Brain microvascular endothelial cell (primary cell): Measurements from ENCODE around the gene SFTPB.

Source experiments
- DNase-seq: peaks from one replicate; pipeline ENCODE4 v3.0.0-alpha.2; 2020
- H3K27ac ChIP-seq: fragments of 250-450 bp; sonication (Bioruptor Pico); 2 replicates; pipeline ENCODE4 v1.5.1; 2020; ENCODE audit warnings: mild to moderate bottlenecking, moderate library complexity
- H3K27me3 ChIP-seq: fragments of 250-450 bp; sonication (Bioruptor Pico); replicated peaks from 2 replicates; pipeline ENCODE4 v1.5.1; 2020; ENCODE audit warnings: mild to moderate bottlenecking
- H3K36me3 ChIP-seq: fragments of 250-450 bp; sonication (Bioruptor Pico); replicated peaks from 2 replicates; pipeline ENCODE4 v1.5.1; 2020; ENCODE audit warnings: mild to moderate bottlenecking
- H3K4me3 ChIP-seq: 2 replicates; pipeline ENCODE4 v1.5.1; 2011; ENCODE audit warnings: low read depth, mild to moderate bottlenecking, control low read depth, low read length, moderate library complexity
- in situ Hi-C: cut with HindIII; loops from 2 replicates; pipeline ENCODE4 v1.10.0; 2017; ENCODE audit warnings: low sequenced_read_pairs, low pct_ligation_motif_present
- TF ChIP-seq, protein P1 (sequence below): IDR thresholded peaks from 2 replicates; pipeline ENCODE4 v1.5.1; 2011; ENCODE audit warnings: low read depth, mild to moderate bottlenecking, moderate library complexity, low read length, control low read depth, inconsistent platforms; ENCODE audit errors: missing control alignments

Gene SFTPB

DNA sequence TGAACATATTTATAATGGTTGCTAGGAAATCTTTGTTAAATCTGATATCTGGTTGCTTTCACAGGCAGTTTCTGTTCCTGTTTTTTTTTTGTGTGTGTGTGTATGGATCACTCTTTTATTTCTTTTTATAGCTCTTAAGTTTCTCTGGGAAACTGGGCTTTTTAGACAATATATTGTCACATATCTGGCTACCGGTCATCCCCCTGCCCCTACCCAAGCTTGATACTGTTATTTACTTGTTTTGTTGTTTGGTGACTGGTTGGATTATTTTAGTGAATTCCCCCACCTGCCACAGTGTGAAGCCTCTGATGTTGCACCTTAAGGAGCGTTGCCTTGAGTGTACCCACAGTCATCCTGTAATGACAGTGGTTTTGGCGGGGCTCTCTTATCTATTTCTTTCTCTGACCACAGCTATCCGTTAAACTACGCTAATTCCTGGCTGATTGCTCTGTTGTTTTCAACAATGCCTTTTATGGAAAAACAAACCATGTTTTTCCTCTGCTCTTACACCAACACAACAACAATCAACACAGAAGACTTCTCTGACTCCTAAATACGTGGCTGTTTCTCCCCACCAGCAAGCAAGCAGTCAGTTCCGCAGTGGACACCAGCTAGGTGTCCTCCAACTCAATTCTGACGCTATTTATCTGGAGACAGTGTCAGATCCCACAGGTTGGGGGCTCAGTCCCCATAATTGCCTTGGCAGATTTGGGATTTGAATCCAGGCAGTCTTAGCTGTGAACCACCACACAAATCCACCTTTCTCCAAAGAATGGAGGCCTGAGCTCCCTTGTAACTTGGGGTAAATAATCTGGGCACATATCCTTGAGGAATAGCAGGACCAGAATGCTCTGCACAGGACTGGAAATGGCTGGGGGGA, 37.0 kb upstream of the SFTPB start:
- H3K27ac ChIP-seq: peak overlapping the region; percentile 45

DNA sequence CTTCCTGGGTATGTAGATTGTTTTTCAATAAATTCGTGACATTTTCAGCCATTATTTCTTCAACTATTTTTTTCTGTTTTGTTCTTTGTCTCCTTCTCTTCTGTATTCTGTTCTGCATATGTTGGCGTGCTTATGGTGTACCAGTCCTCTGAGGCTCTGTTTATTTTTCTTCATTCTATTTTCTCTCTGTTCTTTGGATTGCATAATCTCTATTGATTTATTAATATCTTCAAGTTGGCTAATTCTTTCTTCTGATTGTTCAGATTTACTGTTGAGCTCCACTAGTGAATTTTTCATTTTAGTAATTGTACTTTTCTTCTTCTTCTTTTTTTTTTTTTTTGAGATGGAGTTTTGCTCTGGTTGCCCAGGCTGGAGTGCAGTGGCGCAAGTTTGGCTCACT, 36.0 kb upstream of the SFTPB start:
- Histone ChIP-seq H3K27ac (no peak overlapping the region), H3K4me3 (no peak overlapping the region), H3K27me3 (no peaks in the 10 kb centered on the region), H3K36me3 (no peaks in the 10 kb centered on the region)
- no peak for DNase-seq
- in situ Hi-C loops: loop anchor here (25.0 kb wide), 1 partner anchor 108 kb away; no protein-coding TSS in a partner anchor
- TF ChIP-seq, protein P1, sequence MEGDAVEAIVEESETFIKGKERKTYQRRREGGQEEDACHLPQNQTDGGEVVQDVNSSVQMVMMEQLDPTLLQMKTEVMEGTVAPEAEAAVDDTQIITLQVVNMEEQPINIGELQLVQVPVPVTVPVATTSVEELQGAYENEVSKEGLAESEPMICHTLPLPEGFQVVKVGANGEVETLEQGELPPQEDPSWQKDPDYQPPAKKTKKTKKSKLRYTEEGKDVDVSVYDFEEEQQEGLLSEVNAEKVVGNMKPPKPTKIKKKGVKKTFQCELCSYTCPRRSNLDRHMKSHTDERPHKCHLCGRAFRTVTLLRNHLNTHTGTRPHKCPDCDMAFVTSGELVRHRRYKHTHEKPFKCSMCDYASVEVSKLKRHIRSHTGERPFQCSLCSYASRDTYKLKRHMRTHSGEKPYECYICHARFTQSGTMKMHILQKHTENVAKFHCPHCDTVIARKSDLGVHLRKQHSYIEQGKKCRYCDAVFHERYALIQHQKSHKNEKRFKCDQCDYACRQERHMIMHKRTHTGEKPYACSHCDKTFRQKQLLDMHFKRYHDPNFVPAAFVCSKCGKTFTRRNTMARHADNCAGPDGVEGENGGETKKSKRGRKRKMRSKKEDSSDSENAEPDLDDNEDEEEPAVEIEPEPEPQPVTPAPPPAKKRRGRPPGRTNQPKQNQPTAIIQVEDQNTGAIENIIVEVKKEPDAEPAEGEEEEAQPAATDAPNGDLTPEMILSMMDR: no peak

More for the DNA sequence above, 37.0 kb upstream of the SFTPB start:
- no peak for DNase-seq
- H3K4me3 ChIP-seq: no peak overlapping the region
- in situ Hi-C loops: loop anchor here (25.0 kb wide), 1 partner anchor 107 kb away; no protein-coding TSS in a partner anchor
- no peaks in the 10 kb centered on the region for H3K36me3 ChIP-seq
- no peaks in the 10 kb centered on the region for H3K27me3 ChIP-seq
- TF ChIP-seq, protein P1: no peak

DNA sequence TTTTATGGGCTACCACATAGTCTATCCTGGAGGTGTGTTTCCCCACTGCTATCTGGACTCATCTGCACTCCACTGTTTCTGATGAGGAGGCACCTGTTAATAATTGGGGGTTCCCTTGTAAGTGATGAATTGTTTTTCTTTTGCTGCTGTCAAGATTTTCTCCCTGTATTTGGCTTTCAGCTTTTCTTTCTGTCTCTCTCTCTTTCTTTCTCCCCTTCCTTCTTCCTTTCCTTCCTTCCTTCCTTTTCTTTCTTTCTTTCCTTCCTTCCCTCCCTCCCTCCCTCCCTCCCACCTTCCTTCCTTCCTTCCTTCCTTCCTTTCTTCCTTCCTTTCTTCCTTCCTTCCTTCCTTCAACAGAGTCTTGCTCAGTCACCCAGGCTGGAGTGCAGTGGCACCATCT, 35.3 kb upstream of the SFTPB start:
- no peaks in the 10 kb centered on the region for H3K27me3 ChIP-seq
- DNase-seq: no peak
- in situ Hi-C loops: loop anchor here (25.0 kb wide), 1 partner anchor 109 kb away; no protein-coding TSS in a partner anchor
- H3K27ac ChIP-seq: no peak overlapping the region
- no peak overlapping the region for H3K4me3 ChIP-seq
- TF ChIP-seq, protein P1: no peak
- no peaks in the 10 kb centered on the region for H3K36me3 ChIP-seq

DNA sequence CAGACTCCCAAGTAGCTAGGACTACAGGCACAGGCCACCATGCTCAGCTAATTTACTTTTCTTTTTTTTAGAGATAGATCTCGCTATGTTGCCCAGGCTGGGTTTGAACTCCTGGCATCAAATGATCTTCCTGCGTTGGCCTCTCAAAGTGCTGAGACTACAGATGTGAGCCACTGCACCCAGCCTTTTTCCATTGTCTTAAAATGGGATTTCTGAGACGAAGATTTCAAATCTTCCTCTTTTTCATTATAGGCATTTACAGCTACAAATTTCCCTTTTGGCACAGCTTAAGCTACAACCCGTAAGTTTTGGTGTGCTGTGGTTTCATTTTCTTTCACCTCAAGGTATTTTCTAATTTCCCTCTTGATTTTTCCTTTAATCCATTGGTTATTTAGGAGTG, 34.8 kb upstream of the SFTPB start:
- Histone ChIP-seq H3K4me3 (no peak overlapping the region), H3K36me3 (no peaks in the 10 kb centered on the region), H3K27ac (peak overlapping the region; percentile 76), H3K27me3 (no peaks in the 10 kb centered on the region)
- no peak for DNase-seq
- in situ Hi-C loops: loop anchor here (25.0 kb wide), 1 partner anchor 110 kb away; no protein-coding TSS in a partner anchor
- TF ChIP-seq, protein P1: no peak

DNA sequence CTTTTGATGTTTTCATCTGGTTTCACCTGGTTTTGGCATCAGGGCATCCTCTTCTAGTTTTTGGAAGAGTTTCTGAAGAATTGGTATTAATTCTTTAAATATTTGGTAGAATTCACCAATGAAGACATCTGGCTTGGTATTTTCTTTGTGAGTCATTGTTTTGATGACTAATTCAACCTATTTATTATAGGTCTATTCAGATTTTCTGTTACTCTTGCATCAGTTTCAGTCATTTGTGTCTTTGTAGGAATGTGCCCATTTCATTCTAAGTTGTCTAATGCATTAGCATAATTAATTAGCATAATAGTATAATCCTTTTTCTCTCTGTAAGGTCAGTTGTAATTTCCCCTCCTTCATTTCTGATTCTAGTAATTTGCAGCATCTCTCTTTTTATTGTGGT, 34.2 kb upstream of the SFTPB start:
- H3K27ac ChIP-seq: peak overlapping the region; percentile 76
- in situ Hi-C loops: loop anchor here (25.0 kb wide), 1 partner anchor 110 kb away; no protein-coding TSS in a partner anchor
- no peak for DNase-seq

More for the DNA sequence above, 34.2 kb upstream of the SFTPB start:
- Histone ChIP-seq H3K36me3 (no peaks in the 10 kb centered on the region), H3K27me3 (no peaks in the 10 kb centered on the region), H3K4me3 (no peak overlapping the region)
- TF ChIP-seq, protein P1: no peak
